ENCODE measurements around the gene NFS1. TPM values are rescaled to one million over a fixed set of nuclear protein-coding genes. Genes with fewer than 3 reads are reported as not detected.
A peak's percentile ranks its signal among the peaks of the same experiment; 100 is the strongest.

Gene NFS1
- total RNA-seq, 1 experiment from 2014 or later: 69.8 TPM

GRCh38 chr20:35637276-35637675 lies 61.9 kb downstream of the NFS1 start:
- CTCF ChIA-PET: interaction anchor here (0.6 kb wide), 1 partner anchor 23 kb away, joined by 3 read pairs; no protein-coding TSS in a partner anchor
- Mint-ChIP-seq H3K9me3 (ENCODE audit: unreplicated experiment) (no peaks in the 10 kb centered on the region), H3K36me3 (ENCODE audit: insufficient read depth, unreplicated experiment) (peaks cover 63% of the 10 kb centered on the region), H3K27ac (ENCODE audit: unreplicated experiment) (peak overlapping the region; percentile 12), H3K4me3 (ENCODE audit: unreplicated experiment) (no peak overlapping the region), H3K27me3 (ENCODE audit: insufficient read depth, unreplicated experiment) (no peaks in the 10 kb centered on the region), H3K4me1 (ENCODE audit: low read depth, unreplicated experiment) (peaks cover 50% of the 10 kb centered on the region)
- intact Hi-C loops (cut with micrococcal nuclease; ENCODE audit: unreplicated experiment): no loop called here
- H3K27me3 ChIP-seq (replicated peaks; ENCODE audit: control insufficient read depth, insufficient read depth, low read length): no peaks in the 10 kb centered on the region
- no peak for DNase-seq
- H3K4me3 ChIP-seq (ENCODE audit: low read depth, low read length): no peak overlapping the region
- peaks cover 24% of the 10 kb centered on the region for H3K4me1 ChIP-seq
- no peaks in the 10 kb centered on the region for H3K9me3 ChIP-seq
- peaks cover 5% of the 10 kb centered on the region for H3K36me3 ChIP-seq (ENCODE audit: control insufficient read depth, insufficient read depth, low read length)
- no TSS peak for BruUV-seq (replicated peaks)
- TF ChIP-seq CTCF (IDR thresholded peaks at IDR 0.05; ENCODE audit: insufficient read depth in 1 of 2, low read depth in 1 of 2, low read length in 1 of 2, severe bottlenecking in 1 of 2, unreplicated experiment in 1 of 2): no peak
- POLR2A ChIA-PET: interaction anchor here (0.5 kb wide), 1 partner anchor 96 kb away, joined by 4 read pairs; no protein-coding TSS in a partner anchor

- intact Hi-C loops (cut with micrococcal nuclease; ENCODE audit: unreplicated experiment): no loop called here
- no peak for TF ChIP-seq CTCF (IDR thresholded peaks at IDR 0.05; ENCODE audit: insufficient read depth in 1 of 2, low read depth in 1 of 2, low read length in 1 of 2, severe bottlenecking in 1 of 2, unreplicated experiment in 1 of 2)
- Mint-ChIP-seq H3K27me3 (ENCODE audit: insufficient read depth, unreplicated experiment) (no peaks in the 10 kb centered on the region), H3K4me1 (ENCODE audit: low read depth, unreplicated experiment) (peaks cover 50% of the 10 kb centered on the region), H3K9me3 (ENCODE audit: unreplicated experiment) (no peaks in the 10 kb centered on the region), H3K36me3 (ENCODE audit: insufficient read depth, unreplicated experiment) (peaks cover 65% of the 10 kb centered on the region), H3K4me3 (ENCODE audit: unreplicated experiment) (no peak overlapping the region), H3K27ac (ENCODE audit: unreplicated experiment) (peak overlapping the region; percentile 41)
- no peak for DNase-seq
- Histone ChIP-seq H3K4me1 (peaks cover 24% of the 10 kb centered on the region), H3K36me3 (ENCODE audit: control insufficient read depth, insufficient read depth, low read length) (peaks cover 7% of the 10 kb centered on the region), H3K4me3 (ENCODE audit: low read depth, low read length) (no peak overlapping the region), H3K9me3 (no peaks in the 10 kb centered on the region), H3K27me3 (replicated peaks; ENCODE audit: control insufficient read depth, insufficient read depth, low read length) (no peaks in the 10 kb centered on the region)
- CTCF ChIA-PET: interaction anchor here (0.8 to 3.3 kb wide), 3 partner anchors 17 to 138 kb away, joined by 3 to 17 read pairs (median 4); no protein-coding TSS in a partner anchor
- POLR2A ChIA-PET: interaction anchor here (0.6 to 1.4 kb wide), 5 partner anchors 19 to 318 kb away, joined by 4 to 19 read pairs (median 4); partner anchors contain the start of genes RBM39, SCAND1 and SPAG4
- no TSS peak for BruUV-seq (replicated peaks)
Measured at GRCh38 chr20:35636095-35636494, 63.1 kb downstream of the NFS1 start.

GRCh38 chr20:35635652-35636051 lies 63.5 kb downstream of the NFS1 start:
- no peaks in the 10 kb centered on the region for H3K9me3 ChIP-seq
- ChIA-PET CTCF (interaction anchor here (0.8 to 3.3 kb wide), 3 partner anchors 17 to 138 kb away, joined by 3 to 17 read pairs (median 4); no protein-coding TSS in a partner anchor), POLR2A (interaction anchor here (0.6 to 1.4 kb wide), 5 partner anchors 19 to 318 kb away, joined by 4 to 19 read pairs (median 4); partner anchors contain the start of genes RBM39, SCAND1 and SPAG4)
- Mint-ChIP-seq H3K27me3 (ENCODE audit: insufficient read depth, unreplicated experiment) (no peaks in the 10 kb centered on the region), H3K9me3 (ENCODE audit: unreplicated experiment) (no peaks in the 10 kb centered on the region), H3K36me3 (ENCODE audit: insufficient read depth, unreplicated experiment) (peaks cover 65% of the 10 kb centered on the region), H3K4me1 (ENCODE audit: low read depth, unreplicated experiment) (peaks cover 47% of the 10 kb centered on the region), H3K27ac (ENCODE audit: unreplicated experiment) (peak overlapping the region; percentile 41), H3K4me3 (ENCODE audit: unreplicated experiment) (no peak overlapping the region)
- no TSS peak for BruUV-seq (replicated peaks)
- H3K36me3 ChIP-seq (ENCODE audit: control insufficient read depth, insufficient read depth, low read length): peaks cover 9% of the 10 kb centered on the region
- intact Hi-C loops (cut with micrococcal nuclease; ENCODE audit: unreplicated experiment): loop anchor here (2.0 kb wide), 1 partner anchor 19 kb away; no protein-coding TSS in a partner anchor
- DNase-seq: peak; percentile 60 to 67
- no peak overlapping the region for H3K4me3 ChIP-seq (ENCODE audit: low read depth, low read length)
- H3K27me3 ChIP-seq (replicated peaks; ENCODE audit: control insufficient read depth, insufficient read depth, low read length): no peaks in the 10 kb centered on the region
- no peak for TF ChIP-seq CTCF (IDR thresholded peaks at IDR 0.05; ENCODE audit: insufficient read depth in 1 of 2, low read depth in 1 of 2, low read length in 1 of 2, severe bottlenecking in 1 of 2, unreplicated experiment in 1 of 2)
- H3K4me1 ChIP-seq: peaks cover 24% of the 10 kb centered on the region
